GM15510 (cell line): ENCODE measurements around the gene GP1BA.

Experiments
- POLR2A ChIP-seq: IDR thresholded peaks from 3 replicates; pipeline ENCODE4 v1.6.1; 2011; ENCODE audit warnings: borderline replicate concordance; ENCODE audit not compliant: insufficient read length; ENCODE audit errors: extremely low read depth

GP1BA gene

DNA sequence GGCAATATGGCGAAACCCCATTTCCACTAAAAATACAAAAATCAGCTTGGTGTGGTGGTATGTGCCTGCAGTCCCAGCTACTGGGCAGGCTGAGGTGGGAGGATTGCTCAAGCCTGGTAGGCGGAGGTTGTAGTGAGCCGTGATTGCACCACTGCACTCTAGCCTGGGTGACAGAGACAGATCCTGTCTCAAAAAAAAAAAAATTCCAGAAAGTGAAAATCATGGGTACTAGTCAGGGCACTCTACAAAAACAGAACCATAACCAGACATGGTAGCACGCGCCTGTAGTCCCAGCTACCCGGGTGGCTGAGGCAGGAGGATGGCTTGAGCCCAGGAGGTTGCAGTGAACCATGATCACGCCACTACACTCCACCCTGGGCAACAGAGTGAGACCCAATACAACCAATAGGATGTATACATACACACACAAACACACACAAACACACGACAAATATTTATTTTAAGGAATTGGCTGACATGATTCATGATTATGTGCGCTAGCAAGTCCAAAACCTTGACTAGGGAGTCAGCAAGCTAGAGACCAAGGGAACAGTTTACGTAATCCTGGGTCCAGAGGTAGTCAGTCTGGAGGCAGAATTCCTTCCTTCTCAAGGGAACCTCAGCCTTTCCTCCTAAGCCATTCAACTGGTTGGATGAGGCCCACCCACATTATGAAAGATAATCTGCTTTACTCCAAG lies 11.6 kb upstream of the GP1BA start:
- TF ChIP-seq POLR2A, result no peak

DNA sequence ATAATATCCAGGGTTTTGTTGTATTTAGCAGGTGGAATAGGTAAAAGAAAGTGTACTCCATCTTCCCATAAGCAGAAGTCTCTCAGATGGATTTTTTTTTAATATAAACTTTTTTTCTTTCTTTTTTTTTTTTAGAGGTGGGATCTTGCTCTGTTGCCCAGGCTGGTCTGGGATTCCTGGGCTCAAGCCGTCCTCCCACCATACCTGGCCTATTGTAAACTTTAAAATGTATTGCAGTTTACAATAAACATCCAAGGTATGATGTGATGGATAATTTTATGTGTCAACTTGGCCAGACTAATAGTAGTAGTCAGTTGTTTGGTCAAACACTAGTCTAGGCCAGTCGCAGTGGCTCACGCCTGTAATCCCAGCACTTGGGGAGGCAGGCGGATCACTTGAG lies 10.8 kb upstream of the GP1BA start:
- no peak for TF ChIP-seq POLR2A

DNA sequence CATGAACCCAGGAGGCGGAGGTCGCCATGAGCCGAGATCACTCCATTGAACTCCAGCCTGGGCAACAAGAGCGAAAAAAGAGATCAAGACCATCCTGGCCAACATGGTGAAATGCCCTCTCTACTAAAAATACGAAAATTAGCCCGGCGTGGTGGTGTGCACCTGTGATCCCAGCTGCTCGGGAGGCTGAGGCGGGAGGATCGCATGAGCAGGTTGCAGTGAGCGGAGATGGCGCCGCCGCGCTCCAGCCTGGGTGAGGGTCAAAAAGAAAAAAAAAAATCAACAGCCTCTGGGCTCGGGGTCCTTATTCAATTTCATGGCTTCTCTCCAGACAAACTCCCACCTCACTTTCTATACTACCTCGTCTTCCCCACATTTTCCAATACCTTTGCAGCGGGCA lies 3.2 kb upstream of the GP1BA start:
- no peak for TF ChIP-seq POLR2A

DNA sequence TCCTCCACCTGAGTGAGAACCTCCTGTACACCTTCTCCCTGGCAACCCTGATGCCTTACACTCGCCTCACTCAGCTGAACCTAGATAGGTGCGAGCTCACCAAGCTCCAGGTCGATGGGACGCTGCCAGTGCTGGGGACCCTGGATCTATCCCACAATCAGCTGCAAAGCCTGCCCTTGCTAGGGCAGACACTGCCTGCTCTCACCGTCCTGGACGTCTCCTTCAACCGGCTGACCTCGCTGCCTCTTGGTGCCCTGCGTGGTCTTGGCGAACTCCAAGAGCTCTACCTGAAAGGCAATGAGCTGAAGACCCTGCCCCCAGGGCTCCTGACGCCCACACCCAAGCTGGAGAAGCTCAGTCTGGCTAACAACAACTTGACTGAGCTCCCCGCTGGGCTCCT lies 679 bp downstream of the GP1BA start:
- TF ChIP-seq POLR2A, result no peak

DNA sequence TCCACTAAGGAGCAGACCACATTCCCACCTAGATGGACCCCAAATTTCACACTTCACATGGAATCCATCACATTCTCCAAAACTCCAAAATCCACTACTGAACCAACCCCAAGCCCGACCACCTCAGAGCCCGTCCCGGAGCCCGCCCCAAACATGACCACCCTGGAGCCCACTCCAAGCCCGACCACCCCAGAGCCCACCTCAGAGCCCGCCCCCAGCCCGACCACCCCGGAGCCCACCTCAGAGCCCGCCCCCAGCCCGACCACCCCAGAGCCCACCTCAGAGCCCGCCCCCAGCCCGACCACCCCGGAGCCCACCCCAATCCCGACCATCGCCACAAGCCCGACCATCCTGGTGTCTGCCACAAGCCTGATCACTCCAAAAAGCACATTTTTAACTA lies 1.6 kb downstream of the GP1BA start:
- no peak for TF ChIP-seq POLR2A

- no peak for TF ChIP-seq POLR2A
Measured at GRCh38 chr17:4934173-4934979, 2.3 kb downstream of the GP1BA start.

DNA sequence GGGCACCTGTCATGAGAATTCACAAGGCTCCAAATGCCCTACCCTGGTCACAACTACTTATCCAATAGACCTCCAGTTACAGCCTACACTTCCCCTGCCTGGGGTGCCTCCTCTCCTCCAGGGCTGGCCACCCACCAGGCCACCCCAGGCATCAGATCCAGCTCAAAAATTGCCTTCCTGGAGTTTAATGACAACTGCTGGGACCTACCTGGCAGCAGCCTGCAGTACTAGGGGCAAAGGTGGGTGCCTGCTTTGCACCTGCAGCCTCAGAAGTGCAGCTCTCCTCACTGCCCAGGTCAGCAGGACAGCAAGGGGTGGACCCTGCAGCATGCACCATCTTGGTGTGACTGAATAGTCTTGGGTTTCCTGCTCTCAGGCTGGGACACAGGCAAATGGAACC lies 3.6 kb downstream of the GP1BA start:
- TF ChIP-seq POLR2A, result no peak

GRCh38 chr17:4936436-4936835 lies 4.4 kb downstream of the GP1BA start:
- no peak for TF ChIP-seq POLR2A

DNA sequence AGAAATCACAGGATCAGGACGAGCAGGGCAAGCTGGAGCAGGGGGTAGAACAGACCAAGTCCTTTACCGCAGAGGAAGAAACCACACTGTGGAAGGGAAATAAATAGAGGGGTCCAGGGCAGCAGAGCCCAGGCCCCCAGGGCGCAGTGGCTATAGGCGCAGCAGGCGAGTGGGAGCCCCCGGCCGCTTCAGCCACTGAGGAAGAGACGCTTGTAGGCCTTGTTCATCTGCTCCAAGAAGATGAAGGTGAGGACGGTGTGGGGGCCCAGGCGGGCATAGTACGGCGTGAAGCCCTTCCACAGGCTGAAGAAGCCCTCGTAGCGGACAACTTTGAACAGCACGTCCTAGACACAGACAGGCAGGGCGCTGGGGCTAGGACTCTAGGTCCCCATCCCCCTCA lies 5.5 kb downstream of the GP1BA start:
- TF ChIP-seq POLR2A, result no peak

DNA sequence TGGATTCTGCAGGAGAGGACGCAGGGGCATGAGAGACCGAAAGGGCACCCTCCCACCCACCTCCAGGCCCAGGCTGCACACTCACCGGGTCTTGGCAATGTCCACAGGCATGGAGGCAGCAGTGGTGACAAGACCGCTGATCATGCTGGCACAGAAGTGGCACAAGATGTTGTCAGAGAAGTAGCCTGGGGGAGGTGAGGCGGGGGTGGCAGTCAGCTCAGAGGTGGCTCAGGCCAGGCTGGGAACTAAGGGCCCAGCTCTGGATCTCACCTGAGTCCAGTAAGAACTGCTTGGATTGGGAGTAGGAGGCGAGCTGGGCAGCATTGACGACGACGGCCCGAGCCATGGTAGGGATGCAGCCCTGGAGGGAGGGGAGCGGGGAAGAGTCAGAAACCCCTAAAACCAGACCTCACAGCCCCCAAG lies 6.0 kb downstream of the GP1BA start:
- TF ChIP-seq POLR2A, result no peak

- TF ChIP-seq POLR2A, result no peak
Measured at GRCh38 chr17:4938688-4939545, 6.8 kb downstream of the GP1BA start.

GRCh38 chr17:4939546-4939795 lies 7.4 kb downstream of the GP1BA start:
- TF ChIP-seq POLR2A, result no peak

- TF ChIP-seq POLR2A, result peak; percentile 97
Measured at GRCh38 chr17:4939796-4940554, 7.9 kb downstream of the GP1BA start, which contains the start of the genes RNF167 and SLC25A11. Gene RNF167, plus strand, starts transcription at chr17:4940268. Its CDS starts 642 bp downstream, at chr17:4940910. Gene SLC25A11, minus strand, starts transcription at chr17:4940046. Its CDS starts 136 bp downstream, at chr17:4939910.

- TF ChIP-seq POLR2A, result no peak
Measured at GRCh38 chr17:4940555-4941318, 8.7 kb downstream of the GP1BA start.
